Ramos (cell line): Measurements from ENCODE around the gene EML4.
"Not testable (repeated sequence)": the region's sequence is repeated elsewhere in the genome, so short reads cannot be mapped to it uniquely, and the experiment has no call there.

Source experiments
- in situ Hi-C: fragments of 300-500 bp; cut with MboI; formaldehyde crosslinking; loops from one replicate; pipeline ENCODE4 v1.14.3; 2022; ENCODE audit warnings: low sequenced_read_pairs; ENCODE audit not compliant: unreplicated experiment

The EML4 gene

GRCh38 chr2:42364658-42365057, 195.5 kb downstream of the EML4 start:
- in situ Hi-C loops: no loop called here

- in situ Hi-C loops: no loop called here
Observed at GRCh38 chr2:42366411-42366810, 197.3 kb downstream of the EML4 start.

GRCh38 chr2:42367835-42368234, 198.7 kb downstream of the EML4 start:
- in situ Hi-C loops: no loop called here

GRCh38 chr2:42368817-42369531, 199.8 kb downstream of the EML4 start:
- in situ Hi-C loops: no loop called here

GRCh38 chr2:42369532-42370229, 200.5 kb downstream of the EML4 start:
- in situ Hi-C loops: no loop called here

GRCh38 chr2:42371611-42372473, 202.7 kb downstream of the EML4 start:
- in situ Hi-C loops: no loop called here

GRCh38 chr2:42372474-42373200, 203.5 kb downstream of the EML4 start:
- in situ Hi-C loops: no loop called here

GRCh38 chr2:42376758-42377157, 207.6 kb downstream of the EML4 start:
- in situ Hi-C loops: no loop called here

GRCh38 chr2:42378415-42378814, 209.3 kb downstream of the EML4 start:
- in situ Hi-C loops: no loop called here

- in situ Hi-C loops: not testable (repeated sequence)
Observed at GRCh38 chr2:42380026-42380425, 210.9 kb downstream of the EML4 start.

GRCh38 chr2:42382144-42382543, 213.0 kb downstream of the EML4 start:
- in situ Hi-C loops: no loop called here
